Mammary epithelial cell (primary cell): Measurements from ENCODE around the gene PDGFA.

Experiments used
- CTCF ChIP-seq, 2 donors: IDR thresholded peaks in 1 of 2; conservative IDR thresholded peaks in 1 of 2; 2 replicates each; pipeline ENCODE4 v1.5.1; 2011 to 2012; ENCODE audit warnings: inconsistent platforms in 2 of 2, low read length in 2 of 2, mild to moderate bottlenecking in 2 of 2, control low read depth in 1 of 2, low read depth in 1 of 2; ENCODE audit not compliant: insufficient read depth in 1 of 2; ENCODE audit errors: extremely low read depth in 1 of 2
- EZH2 ChIP-seq: IDR thresholded peaks from 2 replicates; pipeline ENCODE4 v1.6.1; 2012; ENCODE audit warnings: low read length, inconsistent platforms, borderline replicate concordance

- TF ChIP-seq CTCF (conservative IDR thresholded peaks at IDR 0.05 in 1 of 2, IDR thresholded peaks at IDR 0.05 in 1 of 2; ENCODE audit: extremely low read depth in 1 of 2, insufficient read depth in 1 of 2, low read depth in 1 of 2, low read length in 2 of 2) (no peak), EZH2 (no peak)
These were observed 59.9 kb downstream of the PDGFA start for GRCh38 chr7:459584-460373.
